ENCODE measurements around the gene STOML1. TPM values are rescaled to one million over a fixed set of nuclear protein-coding genes. Genes with fewer than 3 reads are reported as not detected.

The STOML1 gene
- total RNA-seq, 1 experiment from 2014 or later, result 5.4 TPM

DNA sequence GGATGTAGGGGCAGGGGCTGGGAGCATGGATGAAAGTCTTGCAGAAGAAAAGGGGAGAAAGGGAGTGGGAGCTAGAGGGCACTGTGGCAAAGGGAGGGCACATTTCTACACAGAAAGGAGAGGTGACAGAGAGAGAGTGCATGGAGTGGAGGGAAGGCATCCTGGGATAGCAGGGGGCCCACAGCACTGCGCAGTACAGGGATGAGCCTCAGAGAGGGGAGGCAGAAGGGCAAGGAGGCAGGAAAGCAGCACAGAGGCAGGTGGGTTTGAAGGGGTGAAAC, 5.4 kb downstream of the STOML1 start (continued):
- TF ChIP-seq, protein P1, sequence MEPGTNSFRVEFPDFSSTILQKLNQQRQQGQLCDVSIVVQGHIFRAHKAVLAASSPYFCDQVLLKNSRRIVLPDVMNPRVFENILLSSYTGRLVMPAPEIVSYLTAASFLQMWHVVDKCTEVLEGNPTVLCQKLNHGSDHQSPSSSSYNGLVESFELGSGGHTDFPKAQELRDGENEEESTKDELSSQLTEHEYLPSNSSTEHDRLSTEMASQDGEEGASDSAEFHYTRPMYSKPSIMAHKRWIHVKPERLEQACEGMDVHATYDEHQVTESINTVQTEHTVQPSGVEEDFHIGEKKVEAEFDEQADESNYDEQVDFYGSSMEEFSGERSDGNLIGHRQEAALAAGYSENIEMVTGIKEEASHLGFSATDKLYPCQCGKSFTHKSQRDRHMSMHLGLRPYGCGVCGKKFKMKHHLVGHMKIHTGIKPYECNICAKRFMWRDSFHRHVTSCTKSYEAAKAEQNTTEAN (CRISPR knock-in tag; IDR thresholded peaks at IDR 0.05), result no peak
- TF ChIP-seq IRF2 (CRISPR knock-in tag; IDR thresholded peaks at IDR 0.05; ENCODE audit: borderline replicate concordance, low read depth) (no peak), USF2 (CRISPR knock-in tag; IDR thresholded peaks at IDR 0.05) (no peak), AR (CRISPR knock-in tag; IDR thresholded peaks at IDR 0.05) (no peak), FOXK1 (CRISPR knock-in tag; IDR thresholded peaks at IDR 0.05) (no peak), NR2C2 (CRISPR knock-in tag; IDR thresholded peaks at IDR 0.05) (no peak), ATF1 (CRISPR knock-in tag; IDR thresholded peaks at IDR 0.05) (no peak), MYBL2 (CRISPR knock-in tag; IDR thresholded peaks at IDR 0.05) (no peak), NR3C1 (CRISPR knock-in tag; conservative IDR thresholded peaks at IDR 0.05; ENCODE audit: low read depth) (no peak), HMGXB4 (CRISPR knock-in tag; IDR thresholded peaks at IDR 0.05) (no peak)

DNA sequence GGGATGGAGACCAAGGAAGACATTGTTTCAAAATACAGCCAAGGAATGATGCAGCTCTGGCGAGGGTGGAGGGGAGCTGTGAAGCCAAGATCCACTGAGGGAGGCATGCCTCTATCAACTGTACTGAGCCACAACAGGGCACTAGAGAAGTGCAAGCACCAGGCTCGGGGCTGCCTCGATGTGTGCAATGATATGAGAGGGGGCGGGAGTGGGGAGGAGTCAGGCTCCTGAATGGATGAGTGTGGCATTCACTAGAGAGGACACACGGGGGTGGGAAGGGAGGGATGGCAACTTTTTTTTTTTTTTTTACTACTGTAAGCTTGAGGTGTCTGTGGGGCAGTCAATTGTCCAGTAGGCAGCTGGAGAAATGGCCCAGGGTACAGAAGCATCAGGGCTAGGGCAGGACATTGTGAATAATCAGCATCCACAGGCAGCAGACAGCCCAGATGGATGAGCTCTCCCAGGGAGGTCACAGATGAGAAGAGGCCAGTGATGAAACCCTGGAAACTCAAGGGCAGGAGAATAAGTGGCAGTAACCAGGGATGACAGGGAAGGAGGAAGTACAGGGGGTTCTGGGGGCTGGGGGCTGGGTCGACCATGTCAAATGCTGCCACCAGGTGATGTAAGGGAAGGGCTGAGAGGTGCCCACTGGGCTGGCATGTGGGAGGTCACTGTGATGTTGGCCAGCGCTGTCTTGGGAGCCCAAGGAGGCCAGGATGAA, 5.9 kb downstream of the STOML1 start:
- H3K36me3 Mint-ChIP-seq, result no peaks in the 10 kb centered on the region
- CTCF ChIA-PET, result interaction anchor here (0.7 to 8.2 kb wide), 7 partner anchors 8 to 198 kb away, joined by 3 to 69 read pairs (median 5); partner anchors contain the start of gene PML
- H3K27me3 Mint-ChIP-seq (ENCODE audit: low read depth), result peaks cover 5% of the 10 kb centered on the region
- DNase-seq (ENCODE audit: low spot score) (no peak), ATAC-seq (0 out of 2 replicates have a peak, but pooled peaks have one; percentile 26)
- H3K27ac Mint-ChIP-seq, result no peak overlapping the region
- no peaks in the 10 kb centered on the region for H3K9me3 Mint-ChIP-seq
- POLR2A ChIA-PET, result interaction anchor here (0.9 kb wide), 1 partner anchor 59 kb away, joined by 3 read pairs; no protein-coding TSS in a partner anchor
- H3K4me1 Mint-ChIP-seq, result no peaks in the 10 kb centered on the region
- no peak overlapping the region for H3K4me3 Mint-ChIP-seq
- no peak for TF ChIP-seq TEAD1 (CRISPR knock-in tag; IDR thresholded peaks at IDR 0.05)
- TF ChIP-seq CREB1 (CRISPR knock-in tag; IDR thresholded peaks at IDR 0.05), result no peak
- TF ChIP-seq ARID4B (CRISPR knock-in tag; IDR thresholded peaks at IDR 0.05; ENCODE audit: borderline replicate concordance), result no peak
- TF ChIP-seq ZNF263 (CRISPR knock-in tag; IDR thresholded peaks at IDR 0.05; ENCODE audit: low read depth), result no peak
- TF ChIP-seq, protein P2, sequence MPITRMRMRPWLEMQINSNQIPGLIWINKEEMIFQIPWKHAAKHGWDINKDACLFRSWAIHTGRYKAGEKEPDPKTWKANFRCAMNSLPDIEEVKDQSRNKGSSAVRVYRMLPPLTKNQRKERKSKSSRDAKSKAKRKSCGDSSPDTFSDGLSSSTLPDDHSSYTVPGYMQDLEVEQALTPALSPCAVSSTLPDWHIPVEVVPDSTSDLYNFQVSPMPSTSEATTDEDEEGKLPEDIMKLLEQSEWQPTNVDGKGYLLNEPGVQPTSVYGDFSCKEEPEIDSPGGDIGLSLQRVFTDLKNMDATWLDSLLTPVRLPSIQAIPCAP (CRISPR knock-in tag; IDR thresholded peaks at IDR 0.05), result no peak
- no peak for TF ChIP-seq ZNF317 (CRISPR knock-in tag; IDR thresholded peaks at IDR 0.05; ENCODE audit: borderline replicate concordance, low read depth)
- TF ChIP-seq JUN (CRISPR knock-in tag; IDR thresholded peaks at IDR 0.05), result no peak
- TF ChIP-seq, protein P3, sequence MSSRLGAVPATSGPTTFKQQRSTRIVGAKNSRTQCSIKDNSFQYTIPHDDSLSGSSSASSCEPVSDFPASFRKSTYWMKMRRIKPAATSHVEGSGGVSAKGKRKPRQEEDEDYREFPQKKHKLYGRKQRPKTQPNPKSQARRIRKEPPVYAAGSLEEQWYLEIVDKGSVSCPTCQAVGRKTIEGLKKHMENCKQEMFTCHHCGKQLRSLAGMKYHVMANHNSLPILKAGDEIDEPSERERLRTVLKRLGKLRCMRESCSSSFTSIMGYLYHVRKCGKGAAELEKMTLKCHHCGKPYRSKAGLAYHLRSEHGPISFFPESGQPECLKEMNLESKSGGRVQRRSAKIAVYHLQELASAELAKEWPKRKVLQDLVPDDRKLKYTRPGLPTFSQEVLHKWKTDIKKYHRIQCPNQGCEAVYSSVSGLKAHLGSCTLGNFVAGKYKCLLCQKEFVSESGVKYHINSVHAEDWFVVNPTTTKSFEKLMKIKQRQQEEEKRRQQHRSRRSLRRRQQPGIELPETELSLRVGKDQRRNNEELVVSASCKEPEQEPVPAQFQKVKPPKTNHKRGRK (CRISPR knock-in tag; IDR thresholded peaks at IDR 0.05; ENCODE audit: borderline replicate concordance), result no peak
- no peak for TF ChIP-seq E2F1 (CRISPR knock-in tag; IDR thresholded peaks at IDR 0.05)
- no peak for TF ChIP-seq TEAD4 (CRISPR knock-in tag; IDR thresholded peaks at IDR 0.05)
- no peak for TF ChIP-seq NFYB (CRISPR knock-in tag; conservative IDR thresholded peaks at IDR 0.05; ENCODE audit: low read depth)

All from WTC11 (cell line).